Adrenal gland (tissue), 5 donors: ENCODE measurements around the gene DNHD1.

ENCODE experiments used
- CTCF ChIP-seq, 6 experiments: fragments of 450-650 bp in 4 of 6; fragments of 200-600 bp in 2 of 6; sonication (generic) in 1 of 6; IDR thresholded peaks; 1 replicate in 5 of 6; 2 replicates in 1 of 6; pipeline versions ENCODE4 v1.5.1 to v1.8.0; 2016 to 2021; ENCODE audit warnings: antibody characterized with exemption in 6 of 6, mild to moderate bottlenecking in 2 of 6, moderate library complexity in 1 of 6
- POLR2A ChIP-seq, 2 donors: fragments of 450-650 bp; IDR thresholded peaks; one replicate each; pipeline ENCODE4 v1.6.1; 2017; ENCODE audit warnings: antibody characterized with exemption in 2 of 2, mild to moderate bottlenecking in 2 of 2, moderate library complexity in 1 of 2
- donor health status: DM: no; HTN: no; CAD: no.

DNA sequence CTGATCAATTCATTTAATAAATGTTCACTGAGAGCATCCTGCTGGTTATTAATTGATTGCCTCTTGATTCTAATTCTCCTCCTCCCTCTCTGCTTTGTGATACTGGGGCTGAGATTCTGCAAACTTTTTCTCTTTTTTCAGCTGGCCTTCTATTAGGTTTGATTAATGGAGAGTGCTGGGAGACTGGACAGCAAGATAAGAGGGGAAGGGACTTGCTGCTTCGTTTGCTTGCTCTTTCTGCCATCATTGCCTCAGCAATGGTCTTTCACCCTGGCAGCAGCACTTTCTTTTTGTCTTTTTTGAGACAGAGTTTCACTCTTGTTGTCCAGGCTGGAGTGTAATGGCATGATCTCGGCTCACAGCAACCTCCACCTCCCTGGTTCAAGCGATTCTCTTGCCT, 7.1 kb downstream of the DNHD1 start:
- TF ChIP-seq CTCF (IDR thresholded peaks at IDR 0.05): no peak
- TF ChIP-seq POLR2A (IDR thresholded peaks at IDR 0.05): no peak
